DND-41 (cell line): ENCODE results near the gene CD81.

Experiments used
- ATAC-seq: fragments of 200-7000 bp; cut with Tn5 transposase; 3 replicates; pipeline ENCODE4 v1.9.1; 2021; ENCODE audit warnings: low read depth; ENCODE audit not compliant: insufficient read depth
- DNase-seq: peaks from one replicate; pipeline ENCODE4 v3.0.0-alpha.2; 2020
- H2AFZ ChIP-seq: 2 replicates; pipeline ENCODE4 v1.6.0; 2012; ENCODE audit warnings: low read depth, low read length
- H3K27ac ChIP-seq: 2 replicates; pipeline ENCODE4 v1.5.1; 2012; ENCODE audit warnings: low read length, inconsistent platforms
- H3K27me3 ChIP-seq: fragments of 200-600 bp; sonication (generic); 2 replicates; pipeline ENCODE4 v1.6.0; 2012; ENCODE audit warnings: low read length, mild to moderate bottlenecking, inconsistent platforms; ENCODE audit not compliant: insufficient read depth, poor library complexity
- H3K36me3 ChIP-seq: 2 replicates; pipeline ENCODE4 v1.5.1; 2012; ENCODE audit warnings: low read length, inconsistent platforms; ENCODE audit not compliant: insufficient read depth
- H3K4me1 ChIP-seq: 2 replicates; pipeline ENCODE4 v1.5.1; 2012; ENCODE audit warnings: mild to moderate bottlenecking, low read length; ENCODE audit not compliant: insufficient read depth
- H3K4me2 ChIP-seq: 2 replicates; pipeline ENCODE4 v1.6.0; 2012; ENCODE audit warnings: mild to moderate bottlenecking, moderate library complexity, low read length, inconsistent platforms; ENCODE audit not compliant: insufficient read depth
- H3K4me3 ChIP-seq, 2 experiments: fragments of 200-600 bp in 1 of 2; shearing (Covaris generic) in 1 of 2; 2 replicates each; pipeline ENCODE4 v1.5.1; 2012 to 2016; ENCODE audit warnings: inconsistent platforms in 2 of 2, low read length in 2 of 2, mild to moderate bottlenecking in 2 of 2, low read depth in 1 of 2, moderate library complexity in 1 of 2
- H3K79me2 ChIP-seq: 2 replicates; pipeline ENCODE4 v1.6.0; 2012; ENCODE audit warnings: low read length, inconsistent platforms; ENCODE audit not compliant: insufficient read depth
- H3K9ac ChIP-seq: 2 replicates; pipeline ENCODE4 v1.6.0; 2012; ENCODE audit warnings: low read depth, mild to moderate bottlenecking, inconsistent platforms, low read length, moderate library complexity
- H3K9me3 ChIP-seq: 2 replicates; pipeline ENCODE4 v1.5.1; 2012; ENCODE audit warnings: low read length, moderate library complexity, mild to moderate bottlenecking, inconsistent platforms; ENCODE audit not compliant: insufficient read depth, severe bottlenecking
- H4K20me1 ChIP-seq: 2 replicates; pipeline ENCODE4 v1.6.0; 2012; ENCODE audit warnings: low read length; ENCODE audit not compliant: insufficient read depth
- EZH2 ChIP-seq: IDR thresholded peaks from 3 replicates; pipeline ENCODE4 v1.6.1; 2012; ENCODE audit warnings: borderline replicate concordance, low read depth, mild to moderate bottlenecking, moderate library complexity, low read length, inconsistent platforms; ENCODE audit not compliant: severe bottlenecking
- TF ChIP-seq, protein P1 (sequence below): IDR thresholded peaks from 2 replicates; pipeline ENCODE4 v1.5.1; 2012; ENCODE audit warnings: borderline replicate concordance, low read length, moderate library complexity, mild to moderate bottlenecking; ENCODE audit not compliant: poor library complexity, severe bottlenecking; ENCODE audit errors: extremely low read depth

The CD81 gene

GRCh38 chr11:2446590-2447252 is 69.6 kb downstream of the CD81 start:
- TF ChIP-seq EZH2, result no peak
- TF ChIP-seq, protein P1, sequence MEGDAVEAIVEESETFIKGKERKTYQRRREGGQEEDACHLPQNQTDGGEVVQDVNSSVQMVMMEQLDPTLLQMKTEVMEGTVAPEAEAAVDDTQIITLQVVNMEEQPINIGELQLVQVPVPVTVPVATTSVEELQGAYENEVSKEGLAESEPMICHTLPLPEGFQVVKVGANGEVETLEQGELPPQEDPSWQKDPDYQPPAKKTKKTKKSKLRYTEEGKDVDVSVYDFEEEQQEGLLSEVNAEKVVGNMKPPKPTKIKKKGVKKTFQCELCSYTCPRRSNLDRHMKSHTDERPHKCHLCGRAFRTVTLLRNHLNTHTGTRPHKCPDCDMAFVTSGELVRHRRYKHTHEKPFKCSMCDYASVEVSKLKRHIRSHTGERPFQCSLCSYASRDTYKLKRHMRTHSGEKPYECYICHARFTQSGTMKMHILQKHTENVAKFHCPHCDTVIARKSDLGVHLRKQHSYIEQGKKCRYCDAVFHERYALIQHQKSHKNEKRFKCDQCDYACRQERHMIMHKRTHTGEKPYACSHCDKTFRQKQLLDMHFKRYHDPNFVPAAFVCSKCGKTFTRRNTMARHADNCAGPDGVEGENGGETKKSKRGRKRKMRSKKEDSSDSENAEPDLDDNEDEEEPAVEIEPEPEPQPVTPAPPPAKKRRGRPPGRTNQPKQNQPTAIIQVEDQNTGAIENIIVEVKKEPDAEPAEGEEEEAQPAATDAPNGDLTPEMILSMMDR, result no peak
- no peaks in the 10 kb centered on the region for H3K36me3 ChIP-seq
- ATAC-seq (no peak), DNase-seq (no peak)
- no peaks in the 10 kb centered on the region for H3K27me3 ChIP-seq
- H3K4me2 ChIP-seq, result no peak overlapping the region
- no peaks in the 10 kb centered on the region for H3K9me3 ChIP-seq
- H3K79me2 ChIP-seq, result no peaks in the 10 kb centered on the region
- H3K4me3 ChIP-seq, result no peak overlapping the region
- H2AFZ ChIP-seq, result no peak overlapping the region
- no peak overlapping the region for H3K27ac ChIP-seq
- peaks cover 8% of the 10 kb centered on the region for H4K20me1 ChIP-seq
- no peak overlapping the region for H3K9ac ChIP-seq
- H3K4me1 ChIP-seq, result peaks cover 12% of the 10 kb centered on the region; the same call in 1 of the 2 replicates
